GM19438 (cell line): ENCODE data around the gene RNLS.
"Not testable (repeated sequence)": the region's sequence is repeated elsewhere in the genome, so short reads cannot be mapped to it uniquely, and the experiment has no call there.

Experiments
- ATAC-seq: cut with Tn5 transposase; IDR thresholded peaks from one replicate; pipeline ENCODE4 v1.9.1; 2021; ENCODE audit warnings: low read depth; ENCODE audit not compliant: unreplicated experiment

The RNLS gene

GRCh38 chr10:88486816-88487215, 96.3 kb downstream of the RNLS start:
- not testable (repeated sequence) for ATAC-seq

DNA sequence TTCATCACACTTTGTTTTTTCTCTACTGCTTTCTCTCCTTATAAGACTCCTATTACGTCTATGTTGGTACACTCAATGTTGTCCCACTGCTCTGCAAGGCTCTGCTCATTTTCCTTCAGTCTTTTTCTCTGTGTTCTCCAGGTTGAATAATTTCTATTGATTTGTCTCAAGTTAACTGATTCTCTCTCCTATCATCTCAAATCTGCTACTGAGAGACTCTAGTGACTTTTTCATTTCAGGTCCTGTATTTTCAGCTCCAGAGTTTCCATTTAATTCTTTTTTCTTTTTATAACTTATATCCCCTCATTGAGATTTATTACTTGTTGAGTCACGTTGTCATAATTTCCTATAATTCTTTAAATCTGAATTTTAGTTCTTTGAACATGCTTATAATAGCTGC, 100.9 kb downstream of the RNLS start:
- ATAC-seq: no peak

DNA sequence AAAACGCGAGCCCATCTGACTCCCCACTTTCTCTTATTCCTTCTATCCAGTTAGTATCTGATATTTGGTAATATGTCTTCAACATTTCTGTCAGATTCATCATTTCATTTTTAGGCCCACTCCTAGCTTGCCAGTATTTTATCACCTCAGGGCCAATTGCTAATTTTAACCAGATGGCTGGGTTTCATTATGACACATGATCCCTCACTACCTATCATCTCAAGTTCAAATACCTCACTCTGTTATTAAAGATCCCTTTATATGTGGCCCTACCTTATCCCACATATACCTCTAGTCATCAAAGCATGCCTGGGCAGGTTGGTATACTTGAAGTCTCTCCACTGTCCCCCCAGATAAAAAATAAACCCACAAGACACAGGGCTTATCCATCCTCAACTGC, 104.9 kb downstream of the RNLS start:
- ATAC-seq: no peak

- ATAC-seq: no peak
Measured at GRCh38 chr10:88477343-88478085, 105.6 kb downstream of the RNLS start.

GRCh38 chr10:88474884-88475844, 108.0 kb downstream of the RNLS start:
- ATAC-seq: no peak

DNA sequence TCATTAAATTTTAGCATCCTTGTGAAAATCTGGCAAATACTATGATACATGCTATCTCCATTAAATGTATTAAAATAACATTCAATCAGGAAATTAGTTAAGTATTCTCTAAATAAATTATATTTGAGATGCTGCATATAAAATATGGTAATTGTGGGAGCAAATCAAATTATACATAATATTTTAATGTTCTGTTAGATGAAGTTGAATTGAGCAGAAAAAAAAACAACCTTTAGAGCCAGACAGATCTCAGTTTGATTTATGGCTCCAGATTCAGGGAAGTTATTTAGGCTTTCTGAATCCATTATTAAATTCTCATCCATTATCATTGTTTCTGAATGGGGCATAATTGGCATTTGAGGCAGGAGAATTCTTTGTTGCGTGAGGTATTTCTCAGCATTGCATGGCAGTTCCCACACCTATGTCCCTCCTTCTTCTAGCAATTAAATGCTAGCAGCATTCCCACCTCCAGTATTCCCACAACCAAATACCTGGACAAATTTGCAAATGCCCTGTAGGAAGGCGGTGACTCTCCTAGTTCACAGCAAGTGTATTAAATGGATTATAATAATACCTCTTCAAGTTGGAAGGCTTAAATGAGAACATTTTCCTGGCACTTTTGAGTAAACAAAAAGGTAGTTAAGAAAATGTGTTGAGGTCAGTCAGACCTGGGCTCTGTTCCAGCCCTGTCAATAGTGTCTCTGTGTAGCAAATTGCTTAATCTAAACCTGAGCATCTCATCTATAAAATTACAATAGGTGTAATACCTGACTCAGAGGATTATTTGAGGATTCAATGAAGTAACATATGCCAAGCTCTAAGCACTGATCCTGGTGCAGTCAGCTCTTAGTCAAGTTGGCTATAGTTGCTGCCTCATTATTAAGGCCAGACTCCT, 108.9 kb downstream of the RNLS start:
- ATAC-seq: no peak

DNA sequence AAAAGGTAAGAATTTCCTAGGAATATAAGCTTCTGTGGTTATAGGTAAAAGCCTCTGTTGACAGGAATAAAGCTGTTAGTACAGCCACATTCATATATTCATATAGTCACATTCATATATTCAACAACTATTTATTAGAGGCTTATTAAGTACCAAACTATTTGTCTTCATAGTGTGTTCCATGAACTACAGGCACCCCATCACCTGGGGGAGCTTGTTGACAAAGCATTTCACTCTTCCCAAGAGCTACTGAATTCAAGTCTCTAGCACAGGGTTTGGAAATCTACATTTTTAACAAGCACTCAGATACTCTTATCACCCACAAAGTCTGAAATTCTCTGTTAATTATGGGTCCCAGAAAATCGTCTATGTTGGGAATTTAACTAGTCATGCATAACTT, 110.6 kb downstream of the RNLS start:
- no peak for ATAC-seq

- no peak for ATAC-seq
Measured at GRCh38 chr10:88471899-88472298, 111.2 kb downstream of the RNLS start.

DNA sequence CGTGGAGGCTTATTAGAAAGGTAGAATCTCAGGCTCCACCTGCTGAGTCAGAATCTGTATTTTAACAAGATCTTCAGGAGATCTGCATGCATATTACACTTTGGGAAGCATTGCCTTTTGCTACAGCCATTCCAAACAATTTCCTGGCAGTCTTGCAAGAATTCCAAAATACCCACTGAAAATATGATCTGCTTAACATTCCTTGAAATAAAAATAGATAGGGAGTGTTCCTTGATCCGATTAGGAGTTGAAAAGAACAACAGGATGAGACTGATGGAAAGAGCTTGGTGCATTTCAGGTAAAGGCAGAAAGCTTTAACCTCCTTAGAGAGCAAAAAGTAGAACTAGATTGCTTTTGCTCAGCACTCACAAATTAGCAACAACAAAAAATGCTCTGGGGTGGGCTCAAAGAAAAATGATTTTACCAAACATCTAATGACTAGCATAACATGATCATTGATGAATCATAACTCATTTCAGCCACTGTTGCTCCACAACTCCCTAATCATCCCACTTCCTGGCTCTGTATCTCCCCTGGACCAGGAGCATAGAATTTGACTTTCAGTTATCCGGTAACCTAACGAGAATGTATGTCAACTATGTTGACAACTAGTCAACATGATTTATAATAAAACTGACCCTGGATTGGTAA, 115.2 kb downstream of the RNLS start:
- ATAC-seq: no peak

GRCh38 chr10:88466786-88467185, 116.3 kb downstream of the RNLS start:
- ATAC-seq: no peak

DNA sequence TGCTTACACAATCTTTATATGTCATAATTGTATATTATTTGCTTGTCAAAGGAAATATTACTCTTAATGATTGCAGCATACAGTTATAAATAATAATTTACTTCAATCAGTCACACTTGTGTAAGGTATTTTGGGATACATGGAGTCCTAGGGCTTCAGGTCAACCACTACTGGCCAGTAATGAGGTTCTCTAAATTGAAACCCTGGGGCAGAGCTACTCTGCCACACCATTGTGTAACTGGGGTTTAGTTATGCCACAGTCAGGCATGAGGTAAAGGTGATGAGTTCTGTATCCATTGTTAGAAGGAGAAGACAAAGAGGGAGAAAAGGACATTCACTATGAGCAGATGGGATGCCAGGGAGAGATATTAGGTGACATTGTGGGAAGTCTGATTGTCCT, 117.4 kb downstream of the RNLS start:
- ATAC-seq: no peak

DNA sequence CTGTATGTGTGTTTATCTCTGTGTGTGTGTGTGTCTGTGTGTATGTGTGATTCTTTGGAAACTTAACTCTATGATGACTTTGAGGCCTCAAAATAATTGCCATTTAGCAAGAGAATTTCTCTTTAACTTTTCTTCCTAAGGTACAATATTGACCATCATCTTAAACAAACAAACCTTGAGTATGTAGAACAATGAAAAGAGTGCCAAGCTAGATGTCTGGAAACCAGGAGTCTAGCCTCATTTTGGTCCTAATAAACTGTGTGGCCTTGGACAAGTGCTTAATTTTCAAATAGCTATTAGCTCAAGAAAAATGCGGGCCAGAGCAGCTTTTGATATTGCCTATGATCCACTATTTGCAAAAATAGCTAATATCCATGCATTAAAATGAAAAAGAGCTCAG, 119.3 kb downstream of the RNLS start:
- no peak for ATAC-seq

GRCh38 chr10:88461426-88461825, 121.7 kb downstream of the RNLS start:
- ATAC-seq: no peak

DNA sequence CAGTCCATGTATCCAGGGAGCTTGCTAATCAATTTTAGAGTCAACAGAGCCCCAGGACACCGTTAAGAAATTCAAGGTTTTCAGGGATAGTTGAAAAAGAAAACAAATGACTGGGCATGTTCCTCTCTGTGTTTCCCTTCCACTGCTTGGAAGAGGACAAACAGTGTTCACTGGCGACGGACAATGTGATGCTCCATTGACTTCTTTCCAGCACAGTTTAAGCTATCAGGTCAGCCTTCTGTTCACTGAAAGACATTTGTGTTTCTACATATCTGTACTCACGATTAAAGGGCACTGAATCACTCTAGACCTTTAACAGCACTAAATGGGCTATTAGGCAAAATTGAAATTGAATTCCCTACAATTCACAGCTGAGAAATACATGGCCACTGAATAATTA, 123.6 kb downstream of the RNLS start:
- ATAC-seq: no peak

DNA sequence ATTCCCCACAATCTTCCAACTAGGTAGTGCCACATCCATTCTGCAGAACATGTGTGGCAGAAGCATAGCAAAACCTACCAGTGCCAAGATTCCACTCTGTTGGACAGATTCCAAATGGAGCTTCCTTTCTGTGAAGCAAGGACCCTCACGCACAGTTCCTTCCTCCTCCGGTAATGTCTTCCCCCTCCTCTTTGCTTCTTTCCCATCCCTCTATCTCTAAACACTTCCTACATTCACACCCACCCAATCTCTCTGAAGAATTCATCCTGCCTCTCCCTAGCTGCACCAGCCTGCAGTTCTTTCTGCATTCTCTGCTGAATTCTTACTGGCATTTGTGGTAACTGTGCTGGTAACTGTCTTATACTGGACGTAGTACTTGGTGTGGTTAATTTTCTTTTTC, 124.9 kb downstream of the RNLS start:
- ATAC-seq: no peak

DNA sequence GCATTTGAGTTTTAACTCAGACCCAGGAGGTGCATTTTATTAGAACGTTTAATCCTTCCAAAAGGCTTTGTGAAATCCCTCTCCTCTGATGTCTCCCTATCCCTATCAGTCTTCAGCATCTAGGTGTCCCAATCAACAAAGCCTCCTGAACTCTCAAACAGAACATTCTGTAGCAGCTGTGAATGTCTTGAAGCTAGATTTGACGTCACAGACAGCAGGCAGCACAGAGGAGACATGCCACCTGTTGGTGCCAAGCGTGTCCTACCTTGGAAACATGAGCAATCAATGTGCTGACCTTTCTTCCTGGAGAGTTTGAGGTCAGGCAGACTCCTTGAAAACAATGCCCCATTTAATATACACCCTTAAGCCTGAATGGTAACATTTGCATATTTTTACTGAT, 125.5 kb downstream of the RNLS start:
- ATAC-seq: no peak

- ATAC-seq: no peak
Measured at GRCh38 chr10:88456730-88457129, 126.4 kb downstream of the RNLS start.

- no peak for ATAC-seq
Measured at GRCh38 chr10:88455831-88456230, 127.3 kb downstream of the RNLS start.

GRCh38 chr10:88450201-88450600, 132.9 kb downstream of the RNLS start:
- ATAC-seq: no peak

GRCh38 chr10:88442716-88443115, 140.4 kb downstream of the RNLS start:
- ATAC-seq: no peak
